C4-2B (cell line): ENCODE results near the gene DENND5B.

Source experiments
- H3K27ac ChIP-seq: fragments of 450-650 bp; 2 replicates; pipeline ENCODE4 v1.5.1; 2017
- ZFX ChIP-seq: fragments of 450-650 bp; IDR thresholded peaks from 2 replicates; pipeline ENCODE4 v1.6.1; 2017
- TF ChIP-seq, protein P1 (sequence below): fragments of 450-650 bp; conservative IDR thresholded peaks from 2 replicates; pipeline ENCODE4 v1.5.1; 2017; ENCODE audit warnings: mild to moderate bottlenecking

DENND5B gene

DNA sequence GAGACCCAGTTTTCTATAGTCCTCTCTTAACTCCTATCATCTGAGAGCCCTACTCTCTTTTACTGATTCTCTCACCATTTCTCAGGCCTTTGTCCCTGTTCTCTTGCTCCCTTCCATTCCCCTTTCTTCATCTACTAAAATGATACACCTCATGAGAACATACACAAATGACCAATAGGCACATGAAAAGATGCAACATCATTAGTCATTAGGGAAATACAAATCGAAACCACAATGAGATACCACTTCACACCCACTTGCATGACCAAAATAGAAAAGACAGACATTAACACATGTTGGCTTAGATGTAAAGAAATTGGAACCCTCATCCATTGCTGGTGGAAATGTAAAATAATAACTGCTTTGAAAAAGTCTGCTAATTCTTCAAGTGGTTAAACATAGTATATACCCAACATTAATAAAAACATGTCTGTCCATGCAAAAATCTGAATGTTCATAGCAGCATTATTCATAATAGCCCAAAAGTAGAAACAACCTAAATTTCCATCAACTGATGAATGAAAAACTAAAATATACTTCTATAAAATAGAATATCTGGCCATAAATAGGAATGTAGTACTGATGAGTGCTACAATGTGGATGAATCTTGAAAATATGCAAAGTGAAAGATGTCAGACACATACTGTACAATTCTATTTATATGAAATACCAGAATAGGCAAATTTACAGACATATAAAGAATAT is 66.0 kb downstream of the DENND5B start:
- H3K27ac ChIP-seq: no peak overlapping the region
- no peak for TF ChIP-seq ZFX
- TF ChIP-seq, protein P1, sequence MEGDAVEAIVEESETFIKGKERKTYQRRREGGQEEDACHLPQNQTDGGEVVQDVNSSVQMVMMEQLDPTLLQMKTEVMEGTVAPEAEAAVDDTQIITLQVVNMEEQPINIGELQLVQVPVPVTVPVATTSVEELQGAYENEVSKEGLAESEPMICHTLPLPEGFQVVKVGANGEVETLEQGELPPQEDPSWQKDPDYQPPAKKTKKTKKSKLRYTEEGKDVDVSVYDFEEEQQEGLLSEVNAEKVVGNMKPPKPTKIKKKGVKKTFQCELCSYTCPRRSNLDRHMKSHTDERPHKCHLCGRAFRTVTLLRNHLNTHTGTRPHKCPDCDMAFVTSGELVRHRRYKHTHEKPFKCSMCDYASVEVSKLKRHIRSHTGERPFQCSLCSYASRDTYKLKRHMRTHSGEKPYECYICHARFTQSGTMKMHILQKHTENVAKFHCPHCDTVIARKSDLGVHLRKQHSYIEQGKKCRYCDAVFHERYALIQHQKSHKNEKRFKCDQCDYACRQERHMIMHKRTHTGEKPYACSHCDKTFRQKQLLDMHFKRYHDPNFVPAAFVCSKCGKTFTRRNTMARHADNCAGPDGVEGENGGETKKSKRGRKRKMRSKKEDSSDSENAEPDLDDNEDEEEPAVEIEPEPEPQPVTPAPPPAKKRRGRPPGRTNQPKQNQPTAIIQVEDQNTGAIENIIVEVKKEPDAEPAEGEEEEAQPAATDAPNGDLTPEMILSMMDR: no peak

- H3K27ac ChIP-seq: no peak overlapping the region
- TF ChIP-seq, protein P1: no peak
- no peak for TF ChIP-seq ZFX
These were observed 67.6 kb downstream of the DENND5B start for GRCh38 chr12:31523306-31523705.

DNA sequence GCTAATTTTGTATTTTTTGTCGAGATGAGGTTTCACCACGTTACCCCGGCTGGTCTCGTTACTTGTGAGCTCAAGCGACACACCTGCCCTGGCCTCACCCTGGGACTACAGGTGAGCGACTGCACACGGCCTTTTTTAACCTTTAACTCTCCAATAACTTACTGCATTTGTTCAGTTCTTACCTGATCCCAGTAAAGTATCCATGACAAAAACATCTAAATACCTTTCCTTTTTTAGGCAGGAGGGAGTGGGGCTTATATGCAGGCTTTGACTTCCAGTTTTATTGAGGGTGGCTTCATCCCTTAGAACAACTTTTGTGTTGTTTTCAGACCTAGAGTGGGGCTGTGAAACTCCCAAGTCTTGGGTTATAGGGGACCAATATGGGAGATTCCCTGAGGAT is 68.3 kb downstream of the DENND5B start:
- TF ChIP-seq, protein P1: no peak
- no peak for TF ChIP-seq ZFX
- H3K27ac ChIP-seq: no peak overlapping the region

DNA sequence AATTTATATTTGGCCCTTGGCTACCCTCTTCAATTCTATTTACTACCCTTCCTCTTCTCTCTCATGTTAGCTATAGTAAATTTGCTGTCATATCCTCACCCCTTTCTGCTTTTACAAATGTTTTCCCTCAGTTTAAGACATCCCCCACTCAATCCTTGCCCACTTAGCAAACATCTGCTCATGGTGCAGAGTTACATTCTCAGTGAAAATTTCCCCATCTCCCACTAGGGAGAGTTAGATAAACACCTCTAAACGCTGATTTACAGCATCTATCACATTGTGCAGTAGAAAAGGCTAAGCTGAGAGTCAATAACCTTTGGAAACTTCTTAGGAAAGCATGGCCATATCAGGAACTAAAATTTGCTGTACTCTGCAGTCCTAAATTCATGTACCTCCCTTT is 69.0 kb downstream of the DENND5B start:
- TF ChIP-seq, protein P1: no peak
- TF ChIP-seq ZFX: no peak
- no peak overlapping the region for H3K27ac ChIP-seq

DNA sequence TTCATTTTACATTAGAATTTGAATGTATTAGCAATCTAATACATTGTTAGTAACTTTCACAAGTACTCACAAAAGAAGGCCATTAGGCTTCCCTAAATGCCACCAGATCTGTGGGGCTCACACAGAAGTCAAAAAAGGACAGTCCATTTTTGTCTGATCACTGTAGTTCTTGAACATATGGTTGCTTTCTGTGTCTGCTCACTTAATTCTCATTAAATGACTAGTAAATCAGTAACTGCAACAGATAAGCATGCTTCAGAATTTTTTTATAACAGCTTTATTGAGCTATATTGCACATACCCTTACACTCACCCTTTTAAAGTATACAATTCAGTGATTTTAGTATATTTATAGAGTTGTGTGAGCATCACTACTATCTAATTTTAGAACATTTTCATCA is 71.4 kb downstream of the DENND5B start:
- TF ChIP-seq ZFX: no peak
- TF ChIP-seq, protein P1: no peak
- H3K27ac ChIP-seq: no peak overlapping the region

GRCh38 chr12:31518680-31519227 is 72.2 kb downstream of the DENND5B start:
- no peak for TF ChIP-seq ZFX
- TF ChIP-seq, protein P1: no peak
- no peak overlapping the region for H3K27ac ChIP-seq

DNA sequence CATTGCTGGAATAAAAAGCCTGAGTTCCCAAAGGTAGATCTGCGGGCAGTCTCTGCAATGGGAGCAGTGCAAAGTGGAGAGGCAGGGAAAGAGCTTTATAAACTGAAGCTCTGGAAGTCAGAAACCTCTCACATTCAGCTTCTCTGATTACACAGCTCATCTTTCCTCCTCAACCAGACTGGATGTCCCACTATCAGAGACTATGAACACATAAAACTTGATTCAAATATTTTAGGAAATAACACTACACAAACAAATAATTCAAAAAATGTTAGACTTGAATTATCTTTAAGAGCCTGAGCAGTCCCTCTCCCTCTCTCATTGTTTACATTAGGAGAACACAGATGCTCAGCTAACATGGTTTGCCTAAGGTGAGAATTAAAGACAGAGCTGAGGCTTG is 72.9 kb downstream of the DENND5B start:
- peak overlapping the region; percentile 51; the same call in 1 of the 2 replicates for H3K27ac ChIP-seq
- TF ChIP-seq ZFX: no peak
- TF ChIP-seq, protein P1: no peak
